Neural cell (in vitro differentiated cells): Measurements from ENCODE around the gene CEP89. TPM values are rescaled to one million over a fixed set of nuclear protein-coding genes. Genes with fewer than 3 reads are reported as not detected.

ENCODE experiments used
- H2AFZ ChIP-seq: fragments of 200-600, 300-800 bp; sonication (generic), shearing (Covaris generic); 2 replicates; pipeline ENCODE4 v1.6.0; 2014; ENCODE audit warnings: low read depth, mild to moderate bottlenecking, antibody characterized with exemption, low read length, moderate library complexity
- H3F3A ChIP-seq: fragments of 200-600 bp; shearing (Covaris generic); 2 replicates; pipeline ENCODE4 v1.6.1; 2016; ENCODE audit warnings: mild to moderate bottlenecking, moderate library complexity, mixed read lengths, antibody characterized with exemption, low read length; ENCODE audit not compliant: insufficient read depth, poor library complexity, severe bottlenecking
- H3K27ac ChIP-seq: fragments of 200-600, 300-800 bp; sonication (generic), shearing (Covaris generic); 2 replicates; pipeline ENCODE4 v1.5.1; 2014; ENCODE audit warnings: mild to moderate bottlenecking, low read length, moderate library complexity
- H3K27me3 ChIP-seq: fragments of 300-800, 200-600 bp; sonication (generic), shearing (Covaris generic); 2 replicates; pipeline ENCODE4 v1.6.0; 2014; ENCODE audit warnings: mild to moderate bottlenecking, low read depth, low read length, moderate library complexity; ENCODE audit not compliant: insufficient read depth
- H3K36me3 ChIP-seq: fragments of 300-800, 200-600 bp; sonication (generic), shearing (Covaris generic); 2 replicates; pipeline ENCODE4 v1.5.1; 2014; ENCODE audit warnings: mild to moderate bottlenecking, antibody characterized with exemption, low read length, moderate library complexity; ENCODE audit not compliant: insufficient read depth
- H3K4me2 ChIP-seq: fragments of 300-800, 200-600 bp; sonication (generic), shearing (Covaris generic); 2 replicates; pipeline ENCODE4 v1.6.0; 2014; ENCODE audit warnings: mild to moderate bottlenecking, low read length
- H3K4me3 ChIP-seq: fragments of 300-800, 200-600 bp; sonication (generic), shearing (Covaris generic); 2 replicates; pipeline ENCODE4 v1.5.1; 2014; ENCODE audit warnings: mild to moderate bottlenecking, low read length, moderate library complexity
- H3K79me2 ChIP-seq: fragments of 200-600 bp; shearing (Covaris generic); replicated peaks from 2 replicates; pipeline ENCODE4 v1.6.0; 2014; ENCODE audit warnings: mild to moderate bottlenecking, low read length, moderate library complexity; ENCODE audit not compliant: insufficient read depth
- H3K9ac ChIP-seq: fragments of 300-800, 200-600 bp; sonication (generic), shearing (Covaris generic); 2 replicates; pipeline ENCODE4 v1.6.1; 2016; ENCODE audit warnings: mild to moderate bottlenecking, low read length, mixed read lengths
- H3K9me2 ChIP-seq: fragments of 200-600 bp; shearing (Covaris generic); 2 replicates; pipeline ENCODE4 v1.6.1; 2016; ENCODE audit warnings: mild to moderate bottlenecking, low read length, mixed read lengths; ENCODE audit not compliant: insufficient read depth
- H3K9me3 ChIP-seq: fragments of 200-600, 300-800 bp; sonication (generic), shearing (Covaris generic); 2 replicates; pipeline ENCODE4 v1.6.1; 2016; ENCODE audit warnings: mild to moderate bottlenecking, mixed run types, low read length, moderate library complexity, mixed read lengths
- H4K20me1 ChIP-seq: fragments of 200-600 bp; shearing (Covaris generic); 2 replicates; pipeline ENCODE4 v1.6.1; 2016; ENCODE audit warnings: mild to moderate bottlenecking, mixed run types; ENCODE audit not compliant: insufficient read depth
- EP300 ChIP-seq: fragments of 450-650 bp; conservative IDR thresholded peaks from 2 replicates; pipeline ENCODE4 v1.6.1; 2014; ENCODE audit warnings: antibody characterized with exemption, mild to moderate bottlenecking, moderate library complexity; ENCODE audit not compliant: poor library complexity, severe bottlenecking
- EZH2 ChIP-seq: fragments of 200-600, 300-800 bp; shearing (Covaris generic), sonication (generic); IDR thresholded peaks from 2 replicates; pipeline ENCODE4 v1.6.1; 2014; ENCODE audit warnings: antibody characterized with exemption, low read length, borderline replicate concordance, mild to moderate bottlenecking; ENCODE audit not compliant: insufficient read depth, poor library complexity, severe bottlenecking
- MXI1 ChIP-seq: fragments of 450-650 bp; conservative IDR thresholded peaks from 2 replicates; pipeline ENCODE4 v1.6.1; 2014; ENCODE audit warnings: antibody characterized with exemption, mild to moderate bottlenecking; ENCODE audit not compliant: poor library complexity, severe bottlenecking
- POLR2AphosphoS5 ChIP-seq: IDR thresholded peaks from 2 replicates; pipeline ENCODE4 v1.6.1; 2012
- RAD21 ChIP-seq: fragments of 450-650 bp; conservative IDR thresholded peaks from 2 replicates; pipeline ENCODE4 v1.6.1; 2014; ENCODE audit warnings: antibody characterized with exemption, mild to moderate bottlenecking, moderate library complexity
- REST ChIP-seq: IDR thresholded peaks from 2 replicates; pipeline ENCODE4 v1.6.1; 2012; ENCODE audit warnings: borderline replicate concordance
- SMC3 ChIP-seq: fragments of 450-650 bp; conservative IDR thresholded peaks from 2 replicates; pipeline ENCODE4 v1.6.1; 2014; ENCODE audit warnings: antibody characterized with exemption, mild to moderate bottlenecking, moderate library complexity; ENCODE audit not compliant: poor library complexity
- TAF1 ChIP-seq: IDR thresholded peaks from 2 replicates; pipeline ENCODE4 v1.6.1; 2012; ENCODE audit warnings: low read depth
- polyA plus RNA-seq: library from polyadenylated mRNA; depleted of rRNA; stranded (reverse); fragments of >200 nt; gene quantifications from 2 replicates; pipeline ENCODE4 v1.2.3, GENCODE V29; 2014
- TF ChIP-seq, protein P1 (sequence below): fragments of 450-650 bp; IDR thresholded peaks from 2 replicates; pipeline ENCODE4 v1.5.1; 2014; ENCODE audit warnings: antibody characterized with exemption, mild to moderate bottlenecking, moderate library complexity; ENCODE audit not compliant: poor library complexity, severe bottlenecking

Gene CEP89
- polyA plus RNA-seq, 1 donor from 2014 or later, result 24.1 TPM

DNA sequence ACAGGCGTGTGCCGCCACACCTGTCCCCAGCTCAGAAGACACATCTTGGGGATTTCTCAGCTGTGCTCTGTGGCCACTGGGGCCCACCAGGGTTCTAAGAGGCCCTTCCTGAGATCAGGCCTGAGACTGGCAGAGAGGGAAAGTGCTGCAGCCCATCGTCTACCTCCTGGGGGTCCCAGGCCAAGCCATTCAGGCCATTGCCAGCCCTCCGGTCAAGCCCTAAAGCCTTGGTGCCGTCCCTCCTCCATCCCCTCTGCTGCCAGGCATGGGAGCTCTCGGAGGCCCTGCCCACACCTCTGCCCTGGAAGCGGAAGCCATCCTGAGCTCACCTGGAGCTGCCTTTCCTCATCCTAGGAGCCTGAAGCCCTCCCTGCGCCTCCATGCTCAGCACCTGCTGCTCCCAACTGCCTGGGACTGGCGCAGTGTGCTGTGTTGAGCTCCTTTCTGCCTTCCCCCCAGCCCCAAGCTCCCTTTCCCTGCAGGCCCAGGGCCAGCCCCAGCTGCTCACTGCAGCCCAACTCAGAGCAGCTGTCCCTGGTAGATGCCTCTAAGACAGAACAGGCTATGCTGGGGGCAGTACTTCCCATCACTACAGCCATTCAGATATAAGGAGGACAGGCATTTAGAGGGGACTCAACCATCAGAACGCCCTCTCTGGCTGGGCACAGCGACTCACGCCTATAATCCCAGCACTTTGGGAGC, 105.0 kb downstream of the CEP89 start:
- Histone ChIP-seq H4K20me1 (no peaks in the 10 kb centered on the region), H3K9me2 (no peaks in the 10 kb centered on the region), H3K27ac (no peak overlapping the region), H3K36me3 (no peaks in the 10 kb centered on the region), H3K4me2 (no peak overlapping the region), H3K9ac (no peak overlapping the region), H3K9me3 (no peaks in the 10 kb centered on the region), H3K27me3 (no peaks in the 10 kb centered on the region), H2AFZ (no peak overlapping the region), H3K79me2 (no peaks in the 10 kb centered on the region), H3K4me3 (no peak overlapping the region), H3F3A (no peaks in the 10 kb centered on the region)
- TF ChIP-seq, protein P1, sequence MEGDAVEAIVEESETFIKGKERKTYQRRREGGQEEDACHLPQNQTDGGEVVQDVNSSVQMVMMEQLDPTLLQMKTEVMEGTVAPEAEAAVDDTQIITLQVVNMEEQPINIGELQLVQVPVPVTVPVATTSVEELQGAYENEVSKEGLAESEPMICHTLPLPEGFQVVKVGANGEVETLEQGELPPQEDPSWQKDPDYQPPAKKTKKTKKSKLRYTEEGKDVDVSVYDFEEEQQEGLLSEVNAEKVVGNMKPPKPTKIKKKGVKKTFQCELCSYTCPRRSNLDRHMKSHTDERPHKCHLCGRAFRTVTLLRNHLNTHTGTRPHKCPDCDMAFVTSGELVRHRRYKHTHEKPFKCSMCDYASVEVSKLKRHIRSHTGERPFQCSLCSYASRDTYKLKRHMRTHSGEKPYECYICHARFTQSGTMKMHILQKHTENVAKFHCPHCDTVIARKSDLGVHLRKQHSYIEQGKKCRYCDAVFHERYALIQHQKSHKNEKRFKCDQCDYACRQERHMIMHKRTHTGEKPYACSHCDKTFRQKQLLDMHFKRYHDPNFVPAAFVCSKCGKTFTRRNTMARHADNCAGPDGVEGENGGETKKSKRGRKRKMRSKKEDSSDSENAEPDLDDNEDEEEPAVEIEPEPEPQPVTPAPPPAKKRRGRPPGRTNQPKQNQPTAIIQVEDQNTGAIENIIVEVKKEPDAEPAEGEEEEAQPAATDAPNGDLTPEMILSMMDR, result no peak
- TF ChIP-seq RAD21 (no peak), TAF1 (no peak), EZH2 (no peak), POLR2AphosphoS5 (no peak), MXI1 (no peak), SMC3 (no peak), REST (no peak), EP300 (no peak)

GRCh38 chr19:32866061-32866460, 105.7 kb downstream of the CEP89 start:
- H3K79me2 ChIP-seq, result no peaks in the 10 kb centered on the region
- H3F3A ChIP-seq, result no peaks in the 10 kb centered on the region
- H2AFZ ChIP-seq, result no peak overlapping the region
- H3K9me3 ChIP-seq, result no peaks in the 10 kb centered on the region
- no peaks in the 10 kb centered on the region for H4K20me1 ChIP-seq
- H3K27me3 ChIP-seq, result no peaks in the 10 kb centered on the region
- no peak overlapping the region for H3K4me3 ChIP-seq
- H3K27ac ChIP-seq, result no peak overlapping the region
- TF ChIP-seq, protein P1, result no peak
- TF ChIP-seq EP300 (no peak), POLR2AphosphoS5 (no peak), MXI1 (no peak)
- H3K4me2 ChIP-seq, result no peak overlapping the region
- H3K9ac ChIP-seq, result no peak overlapping the region
- H3K36me3 ChIP-seq, result no peaks in the 10 kb centered on the region
- H3K9me2 ChIP-seq, result no peaks in the 10 kb centered on the region
